ENCODE data around the gene MAD1L1. TPM values are rescaled to one million over a fixed set of nuclear protein-coding genes. Genes with fewer than 3 reads are reported as not detected.
"Not testable (repeated sequence)": the region's sequence is repeated elsewhere in the genome, so short reads cannot be mapped to it uniquely, and the experiment has no call there.

The MAD1L1 gene
- total and polyA plus RNA-seq, 2 experiments from 2014 or later = 38.2 to 69.8 TPM

- H2AFZ ChIP-seq = no peak overlapping the region
- no peak overlapping the region for H3K4me2 ChIP-seq (ENCODE audit: unreplicated experiment)
- no peaks in the 10 kb centered on the region for H3K4me1 ChIP-seq (ENCODE audit: insufficient read depth)
- no peaks in the 10 kb centered on the region for H3F3A ChIP-seq (ENCODE audit: insufficient read depth)
- in situ Hi-C loops (cut with MboI) = no loop called here
- TF ChIP-seq EZH2phosphoT487 (IDR thresholded peaks at IDR 0.05; ENCODE audit: insufficient read depth, low read depth) (no peak), EZH2 (IDR thresholded peaks at IDR 0.05; ENCODE audit: insufficient read depth, poor library complexity, severe bottlenecking) (no peak)
- DNase-seq = no peak
- 97 to 98% methylated on average over 20 to 22 of the region's 22 CpGs for WGBS, 2 experiments (ENCODE audit: low coverage in 1 of 2, low lambda C conversion rate in 2 of 2, missing lambda C conversion rate in 2 of 2)
- H4K20me1 ChIP-seq (ENCODE audit: insufficient read depth) = no peaks in the 10 kb centered on the region
- no peak overlapping the region for H3K4me3 ChIP-seq
- no peak overlapping the region for H3K9ac ChIP-seq
- H3K79me2 ChIP-seq (ENCODE audit: insufficient read depth) = no peaks in the 10 kb centered on the region
- no peaks in the 10 kb centered on the region for H3K36me3 ChIP-seq (ENCODE audit: low read depth)
- H3K27me3 ChIP-seq (replicated peaks; ENCODE audit: insufficient read depth) = no peaks in the 10 kb centered on the region
- H3K9me3 ChIP-seq (ENCODE audit: low read depth) = no peaks in the 10 kb centered on the region
- no peaks in the 10 kb centered on the region for H3K9me2 ChIP-seq (ENCODE audit: insufficient read depth)
- H3K27ac ChIP-seq = no peak overlapping the region
Observed at GRCh38 chr7:1829111-1829510, 403.6 kb downstream of the MAD1L1 start.

GRCh38 chr7:1828170-1828569, 404.6 kb downstream of the MAD1L1 start:
- H3K9ac ChIP-seq; in situ Hi-C loops (cut with MboI); H3K27me3 ChIP-seq (replicated peaks; ENCODE audit: insufficient read depth); H3K4me3 ChIP-seq; H3K79me2 ChIP-seq (ENCODE audit: insufficient read depth); H3K36me3 ChIP-seq (ENCODE audit: low read depth); H3K4me2 ChIP-seq (ENCODE audit: unreplicated experiment); H2AFZ ChIP-seq; H3K27ac ChIP-seq; H3K9me3 ChIP-seq (ENCODE audit: low read depth); H4K20me1 ChIP-seq (ENCODE audit: insufficient read depth); H3F3A ChIP-seq (ENCODE audit: insufficient read depth); DNase-seq; H3K4me1 ChIP-seq (ENCODE audit: insufficient read depth); H3K9me2 ChIP-seq (ENCODE audit: insufficient read depth): not testable (repeated sequence)
- WGBS, 2 experiments (ENCODE audit: low coverage in 1 of 2, low lambda C conversion rate in 2 of 2, missing lambda C conversion rate in 2 of 2) = 87 to 94% methylated on average over 16 of the region's 16 CpGs

- H4K20me1 ChIP-seq (ENCODE audit: insufficient read depth); in situ Hi-C loops (cut with MboI): not testable (repeated sequence)
Observed at GRCh38 chr7:1827521-1827981, 405.2 kb downstream of the MAD1L1 start.

GRCh38 chr7:1826931-1827330, 405.8 kb downstream of the MAD1L1 start:
- H3K9me2 ChIP-seq (ENCODE audit: insufficient read depth); H3K27ac ChIP-seq; H3K79me2 ChIP-seq (ENCODE audit: insufficient read depth); H3K4me3 ChIP-seq; H3F3A ChIP-seq (ENCODE audit: insufficient read depth); H4K20me1 ChIP-seq (ENCODE audit: insufficient read depth); in situ Hi-C loops (cut with MboI); H3K4me2 ChIP-seq (ENCODE audit: unreplicated experiment); H3K27me3 ChIP-seq (replicated peaks; ENCODE audit: insufficient read depth); H3K9me3 ChIP-seq (ENCODE audit: low read depth); H3K36me3 ChIP-seq (ENCODE audit: low read depth); H3K4me1 ChIP-seq (ENCODE audit: insufficient read depth); H2AFZ ChIP-seq; H3K9ac ChIP-seq; DNase-seq: not testable (repeated sequence)
- WGBS, 2 experiments (ENCODE audit: low coverage in 1 of 2, low lambda C conversion rate in 2 of 2, missing lambda C conversion rate in 2 of 2) = 87 to 90% methylated on average over 2 to 20 of the region's 21 CpGs

More at GRCh38 chr7:1827521-1827981, 405.2 kb downstream of the MAD1L1 start:
- not testable (repeated sequence) for H3K9ac ChIP-seq; H2AFZ ChIP-seq; H3K27ac ChIP-seq; H3K9me3 ChIP-seq (ENCODE audit: low read depth); H3K36me3 ChIP-seq (ENCODE audit: low read depth); H3K4me1 ChIP-seq (ENCODE audit: insufficient read depth); H3F3A ChIP-seq (ENCODE audit: insufficient read depth); H3K4me3 ChIP-seq; H3K9me2 ChIP-seq (ENCODE audit: insufficient read depth); DNase-seq; H3K27me3 ChIP-seq (replicated peaks; ENCODE audit: insufficient read depth); H3K79me2 ChIP-seq (ENCODE audit: insufficient read depth); H3K4me2 ChIP-seq (ENCODE audit: unreplicated experiment)
- WGBS, 2 experiments (ENCODE audit: low coverage in 1 of 2, low lambda C conversion rate in 2 of 2, missing lambda C conversion rate in 2 of 2) = 87 to 90% methylated on average over 11 to 15 of the region's 27 CpGs

GRCh38 chr7:1825897-1826741, 406.6 kb downstream of the MAD1L1 start:
- no peak overlapping the region for H3K4me3 ChIP-seq
- H3K9ac ChIP-seq = no peak overlapping the region
- TF ChIP-seq EZH2phosphoT487 (IDR thresholded peaks at IDR 0.05; ENCODE audit: insufficient read depth, low read depth) (no peak), EZH2 (IDR thresholded peaks at IDR 0.05; ENCODE audit: insufficient read depth, poor library complexity, severe bottlenecking) (no peak)
- H3K4me2 ChIP-seq (ENCODE audit: unreplicated experiment) = no peak overlapping the region
- no peak overlapping the region for H3K27ac ChIP-seq
- no peaks in the 10 kb centered on the region for H3K27me3 ChIP-seq (replicated peaks; ENCODE audit: insufficient read depth)
- H4K20me1 ChIP-seq (ENCODE audit: insufficient read depth) = no peaks in the 10 kb centered on the region
- in situ Hi-C loops (cut with MboI) = no loop called here
- H3K36me3 ChIP-seq (ENCODE audit: low read depth) = no peaks in the 10 kb centered on the region
- no peaks in the 10 kb centered on the region for H3K4me1 ChIP-seq (ENCODE audit: insufficient read depth)
- no peaks in the 10 kb centered on the region for H3F3A ChIP-seq (ENCODE audit: insufficient read depth)
- no peak for DNase-seq
- WGBS, 2 experiments (ENCODE audit: low coverage in 1 of 2, low lambda C conversion rate in 2 of 2, missing lambda C conversion rate in 2 of 2) = 91 to 93% methylated on average over 36 to 44 of the region's 45 CpGs
- H3K79me2 ChIP-seq (ENCODE audit: insufficient read depth) = no peaks in the 10 kb centered on the region
- H2AFZ ChIP-seq = no peak overlapping the region
- H3K9me2 ChIP-seq (ENCODE audit: insufficient read depth) = no peaks in the 10 kb centered on the region
- no peaks in the 10 kb centered on the region for H3K9me3 ChIP-seq (ENCODE audit: low read depth)

GRCh38 chr7:1825647-1825896, 407.2 kb downstream of the MAD1L1 start:
- WGBS, 2 experiments (ENCODE audit: low coverage in 1 of 2, low lambda C conversion rate in 2 of 2, missing lambda C conversion rate in 2 of 2) = 80 to 84% methylated on average over 4 of the region's 4 CpGs
- H3K4me3 ChIP-seq; H3K4me1 ChIP-seq (ENCODE audit: insufficient read depth); H3K27ac ChIP-seq; H2AFZ ChIP-seq; in situ Hi-C loops (cut with MboI); H3K36me3 ChIP-seq (ENCODE audit: low read depth); H3K79me2 ChIP-seq (ENCODE audit: insufficient read depth); H3K27me3 ChIP-seq (replicated peaks; ENCODE audit: insufficient read depth); H4K20me1 ChIP-seq (ENCODE audit: insufficient read depth); H3K4me2 ChIP-seq (ENCODE audit: unreplicated experiment); H3K9ac ChIP-seq; H3K9me2 ChIP-seq (ENCODE audit: insufficient read depth); DNase-seq; H3F3A ChIP-seq (ENCODE audit: insufficient read depth); H3K9me3 ChIP-seq (ENCODE audit: low read depth): not testable (repeated sequence)

GRCh38 chr7:1824882-1825646, 407.7 kb downstream of the MAD1L1 start:
- H3K4me2 ChIP-seq (ENCODE audit: unreplicated experiment); H3K36me3 ChIP-seq (ENCODE audit: low read depth); H3K9ac ChIP-seq; in situ Hi-C loops (cut with MboI); DNase-seq; H3K4me1 ChIP-seq (ENCODE audit: insufficient read depth); H3K9me2 ChIP-seq (ENCODE audit: insufficient read depth); H3K4me3 ChIP-seq; H4K20me1 ChIP-seq (ENCODE audit: insufficient read depth); H3F3A ChIP-seq (ENCODE audit: insufficient read depth); H2AFZ ChIP-seq; H3K27ac ChIP-seq; H3K79me2 ChIP-seq (ENCODE audit: insufficient read depth); H3K27me3 ChIP-seq (replicated peaks; ENCODE audit: insufficient read depth); H3K9me3 ChIP-seq (ENCODE audit: low read depth): not testable (repeated sequence)
- WGBS, 2 experiments (ENCODE audit: low coverage in 1 of 2, low lambda C conversion rate in 2 of 2, missing lambda C conversion rate in 2 of 2) = 86 to 88% methylated on average over 26 to 27 of the region's 28 CpGs
